SJSA1 (cell line): Measurements from ENCODE around the gene OR2A2. TPM values are rescaled to one million over a fixed set of nuclear protein-coding genes. Genes with fewer than 3 reads are reported as not detected.

Experiments
- DNase-seq, 2 experiments: peaks; one replicate each; pipeline ENCODE4 v3.0.0-alpha.2; 2015 to 2020; ENCODE audit warnings: low spot score in 2 of 2, low read depth in 1 of 2
- H3K27ac ChIP-seq: fragments of 250-450 bp; sonication (Bioruptor Pico); 2 replicates; pipeline ENCODE4 v1.5.1; 2020; ENCODE audit warnings: mild to moderate bottlenecking, moderate library complexity
- H3K27me3 ChIP-seq: fragments of 250-450 bp; sonication (Bioruptor Pico); replicated peaks from 2 replicates; pipeline ENCODE4 v1.5.1; 2020; ENCODE audit warnings: mild to moderate bottlenecking, moderate library complexity
- H3K36me3 ChIP-seq: fragments of 250-450 bp; sonication (Bioruptor Pico); 2 replicates; pipeline ENCODE4 v1.5.1; 2020; ENCODE audit warnings: mild to moderate bottlenecking
- H3K4me1 ChIP-seq: fragments of 250-450 bp; sonication (Bioruptor Pico); replicated peaks from 2 replicates; pipeline ENCODE4 v1.6.1; 2021; ENCODE audit warnings: mild to moderate bottlenecking
- H3K4me3 ChIP-seq: fragments of 250-450 bp; sonication (Bioruptor Pico); 2 replicates; pipeline ENCODE4 v1.5.1; 2020; ENCODE audit warnings: mild to moderate bottlenecking
- H3K9me3 ChIP-seq: fragments of 250-450 bp; sonication (Bioruptor Pico); replicated peaks from 2 replicates; pipeline ENCODE4 v1.5.1; 2020; ENCODE audit warnings: mild to moderate bottlenecking
- total RNA-seq: library from RNA; depleted of rRNA; stranded (reverse); fragments of >200 nt; shearing (Covaris generic); gene quantifications from 2 replicates; pipeline ENCODE4 v1.2.3, GENCODE V29; 2014; rRNA removed

Gene OR2A2, protein sequence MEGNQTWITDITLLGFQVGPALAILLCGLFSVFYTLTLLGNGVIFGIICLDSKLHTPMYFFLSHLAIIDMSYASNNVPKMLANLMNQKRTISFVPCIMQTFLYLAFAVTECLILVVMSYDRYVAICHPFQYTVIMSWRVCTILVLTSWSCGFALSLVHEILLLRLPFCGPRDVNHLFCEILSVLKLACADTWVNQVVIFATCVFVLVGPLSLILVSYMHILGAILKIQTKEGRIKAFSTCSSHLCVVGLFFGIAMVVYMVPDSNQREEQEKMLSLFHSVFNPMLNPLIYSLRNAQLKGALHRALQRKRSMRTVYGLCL
- not detected in 2 replicates for total RNA-seq

DNA sequence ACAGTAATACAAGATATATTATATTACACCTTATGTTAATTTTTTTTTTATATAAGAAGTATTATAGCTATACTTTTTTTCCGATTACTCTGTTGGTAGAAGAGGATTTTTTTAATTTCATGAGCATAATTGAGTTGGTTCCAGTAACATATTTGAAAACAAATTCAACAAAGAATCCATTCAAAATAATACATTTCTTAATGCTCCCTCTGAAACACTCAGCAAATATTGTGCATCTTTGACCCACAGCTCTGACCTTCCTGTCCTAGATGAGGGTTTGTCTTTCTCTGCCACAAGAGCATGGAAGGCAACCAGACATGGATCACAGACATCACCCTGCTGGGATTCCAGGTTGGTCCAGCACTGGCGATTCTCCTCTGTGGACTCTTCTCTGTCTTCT lies at the start of gene OR2A2:
TSS of gene OR2A2 (plus strand) at position 301 of the 400 bp plus-strand sequence. CDS start at position 301, 0 bp downstream.
- Histone ChIP-seq H3K4me1 (no peaks in the 10 kb centered on the region), H3K4me3 (no peak within 1 kb of the TSS), H3K36me3 (no peaks in the 10 kb centered on the region), H3K27ac (no peak within 1 kb of the TSS), H3K27me3 (no peaks in the 10 kb centered on the region; the same call in 1 of the 2 replicates), H3K9me3 (no peaks in the 10 kb centered on the region)
- DNase-seq: no peak

DNA sequence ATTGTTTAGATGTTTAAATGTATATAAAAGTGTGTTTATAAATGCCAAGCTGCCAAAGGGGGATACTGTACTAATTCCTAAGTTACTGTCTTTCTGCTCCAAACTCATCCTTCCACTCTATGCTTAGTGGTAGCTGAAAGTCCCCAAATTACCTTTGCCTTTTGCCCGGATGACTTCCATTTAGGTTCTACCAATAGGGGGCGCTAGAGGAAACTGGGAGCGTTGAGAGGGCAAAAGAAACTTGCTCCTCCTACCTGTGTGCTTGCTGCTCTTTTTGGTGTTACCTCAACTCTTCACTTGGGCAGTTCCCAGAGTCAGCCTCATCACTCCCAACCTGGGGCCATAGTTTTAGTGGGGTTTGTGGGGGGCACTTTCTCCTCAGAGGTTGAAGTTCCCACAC lies 45.7 kb upstream of the OR2A2 start:
- no peak for DNase-seq
- H3K27me3 ChIP-seq: no peaks in the 10 kb centered on the region

DNA sequence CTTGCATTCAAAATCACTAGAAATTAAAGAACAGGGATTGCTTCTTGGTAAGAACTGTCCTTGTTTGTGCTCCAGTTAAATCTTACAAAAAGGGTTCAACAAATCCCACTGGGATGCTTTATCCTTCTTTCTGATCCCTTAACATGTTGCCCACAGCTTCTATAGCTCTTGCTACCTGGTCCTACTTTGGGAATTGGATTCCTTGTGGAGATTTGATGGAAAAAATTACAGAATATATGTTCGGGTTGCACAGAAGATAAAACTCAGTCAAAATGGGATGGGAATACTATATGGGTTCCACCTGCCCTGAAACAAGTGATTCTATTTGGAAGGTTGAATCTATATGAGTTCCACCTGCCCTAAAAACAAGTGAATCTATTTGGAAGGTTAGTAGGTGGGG lies 39.9 kb upstream of the OR2A2 start, which contains the start of gene OR2A25:
TSS of gene OR2A25 (plus strand) at position 301 of the 400 bp plus-strand sequence. CDS start 4,409 bp downstream, outside the sequence.
- Histone ChIP-seq H3K4me3 (no peak within 1 kb of the TSS), H3K9me3 (no peaks in the 10 kb centered on the region)
- no peak for DNase-seq

More for the DNA sequence above, 45.7 kb upstream of the OR2A2 start:
- no peaks in the 10 kb centered on the region for H3K4me1 ChIP-seq
- no peaks in the 10 kb centered on the region for H3K9me3 ChIP-seq
- no peak overlapping the region for H3K4me3 ChIP-seq
- H3K36me3 ChIP-seq: no peaks in the 10 kb centered on the region
- no peak overlapping the region for H3K27ac ChIP-seq

DNA sequence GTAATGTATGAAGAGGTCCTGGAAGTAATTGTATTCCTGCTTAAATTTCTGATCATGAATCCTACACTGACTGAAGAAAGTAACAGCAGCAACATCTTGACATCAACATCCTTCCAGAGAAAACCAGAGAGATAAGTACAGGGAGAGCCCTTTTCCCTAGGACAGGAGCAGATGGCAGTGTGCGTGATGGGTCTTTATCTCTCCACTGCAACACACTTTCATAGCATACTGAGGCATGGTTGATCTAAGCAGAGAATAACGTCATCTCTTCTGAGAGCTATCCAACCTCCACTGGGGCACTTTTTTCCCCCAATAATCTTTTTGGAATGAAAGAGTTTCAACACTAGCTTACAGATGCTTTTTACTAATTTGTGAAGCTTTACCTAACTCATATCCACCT lies 39.4 kb upstream of the OR2A2 start:
- Histone ChIP-seq H3K36me3 (no peaks in the 10 kb centered on the region), H3K27me3 (no peaks in the 10 kb centered on the region), H3K9me3 (no peaks in the 10 kb centered on the region), H3K4me3 (no peak overlapping the region), H3K27ac (no peak overlapping the region), H3K4me1 (no peaks in the 10 kb centered on the region)
- DNase-seq: no peak

More for the DNA sequence above, 39.9 kb upstream of the OR2A2 start, which contains the start of gene OR2A25:
- Histone ChIP-seq H3K27me3 (no peaks in the 10 kb centered on the region), H3K27ac (no peak within 1 kb of the TSS), H3K36me3 (no peaks in the 10 kb centered on the region), H3K4me1 (no peaks in the 10 kb centered on the region)

DNA sequence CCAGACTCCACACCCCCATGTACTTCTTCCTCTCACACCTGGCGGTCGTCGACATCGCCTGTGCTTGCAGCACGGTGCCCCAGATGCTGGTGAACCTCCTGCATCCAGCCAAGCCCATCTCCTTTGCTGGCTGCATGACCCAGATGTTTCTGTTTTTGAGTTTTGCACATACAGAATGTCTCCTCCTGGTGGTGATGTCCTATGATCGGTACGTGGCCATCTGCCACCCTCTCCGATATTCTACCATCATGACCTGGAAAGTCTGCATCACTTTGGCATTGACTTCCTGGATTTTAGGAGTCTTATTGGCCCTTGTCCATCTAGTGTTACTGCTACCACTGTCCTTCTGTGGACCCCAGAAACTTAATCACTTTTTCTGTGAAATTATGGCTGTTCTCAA lies 35.0 kb upstream of the OR2A2 start:
- H3K27me3 ChIP-seq: no peaks in the 10 kb centered on the region
- H3K27ac ChIP-seq: no peak overlapping the region
- no peaks in the 10 kb centered on the region for H3K4me1 ChIP-seq
- no peaks in the 10 kb centered on the region for H3K9me3 ChIP-seq
- H3K4me3 ChIP-seq: no peak overlapping the region
- no peaks in the 10 kb centered on the region for H3K36me3 ChIP-seq
- no peak for DNase-seq

DNA sequence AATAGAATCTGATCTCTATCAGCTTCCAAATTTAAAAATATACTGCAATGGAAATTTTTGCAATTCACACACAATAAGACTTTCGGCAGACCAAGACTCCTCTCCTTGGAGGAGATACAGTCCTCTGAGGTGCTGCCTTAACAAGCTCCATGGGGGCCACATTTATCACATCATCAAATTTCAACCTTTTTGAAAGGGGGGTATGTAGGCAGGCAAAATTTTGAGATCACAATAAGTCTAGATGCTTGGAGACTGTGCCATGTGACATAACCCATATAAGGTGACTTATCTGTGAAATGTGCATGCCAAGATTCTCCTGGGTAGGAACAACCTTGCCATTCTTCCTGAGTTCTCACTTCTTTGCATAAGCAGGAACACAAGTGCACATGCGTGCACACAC lies 23.4 kb upstream of the OR2A2 start, which contains the start of gene OR2A12:
TSS of gene OR2A12 (plus strand) at position 301 of the 400 bp plus-strand sequence. CDS start 8,830 bp downstream, outside the sequence.
- H3K4me3 ChIP-seq: no peak within 1 kb of the TSS
- no peaks in the 10 kb centered on the region for H3K27me3 ChIP-seq
- no peak within 1 kb of the TSS for H3K27ac ChIP-seq
- H3K4me1 ChIP-seq: no peaks in the 10 kb centered on the region
- DNase-seq: no peak
- no peaks in the 10 kb centered on the region for H3K9me3 ChIP-seq
- H3K36me3 ChIP-seq: no peaks in the 10 kb centered on the region

DNA sequence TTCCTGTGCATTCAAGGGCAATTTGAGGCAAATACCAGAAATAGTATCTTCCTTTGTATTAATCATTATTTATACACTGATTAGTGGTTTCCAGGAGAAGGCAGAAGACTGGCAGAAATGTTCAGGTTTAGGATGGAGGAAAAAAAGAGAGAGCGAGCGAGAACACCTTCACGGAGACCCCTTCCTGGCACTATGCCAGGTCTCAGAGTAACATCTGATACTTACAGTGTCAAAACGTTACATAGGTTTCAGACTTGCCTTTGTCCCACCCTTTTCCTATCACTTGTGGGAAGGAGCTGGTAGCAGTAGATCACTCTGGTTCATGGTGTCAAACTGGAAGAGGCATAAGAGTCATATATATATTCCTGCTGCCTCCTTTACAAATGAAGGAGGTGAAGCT lies 22.7 kb upstream of the OR2A2 start:
- DNase-seq: no peak
- no peaks in the 10 kb centered on the region for H3K27me3 ChIP-seq
- no peak overlapping the region for H3K4me3 ChIP-seq
- H3K4me1 ChIP-seq: no peaks in the 10 kb centered on the region
- H3K36me3 ChIP-seq: no peaks in the 10 kb centered on the region
- no peak overlapping the region for H3K27ac ChIP-seq
- H3K9me3 ChIP-seq: no peaks in the 10 kb centered on the region

DNA sequence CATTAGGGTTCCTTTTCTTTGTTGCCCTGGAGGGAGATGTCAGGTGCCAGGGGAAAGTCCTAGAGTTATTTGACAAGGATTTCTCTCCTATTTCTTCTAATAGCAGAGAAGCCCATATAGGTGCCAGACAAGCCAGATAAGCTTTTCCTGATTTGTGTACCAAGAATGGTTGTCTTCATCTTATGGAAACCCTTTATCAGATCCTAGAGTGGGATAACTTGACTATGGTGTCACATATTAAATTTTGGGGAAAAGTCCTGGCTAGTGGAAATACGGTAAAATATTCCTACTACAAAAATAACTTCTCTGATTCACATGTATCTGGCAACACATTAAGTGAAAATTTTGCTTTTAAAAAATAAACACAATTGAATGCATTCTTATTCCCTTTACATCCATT lies 22.2 kb upstream of the OR2A2 start:
- no peaks in the 10 kb centered on the region for H3K27me3 ChIP-seq
- no peaks in the 10 kb centered on the region for H3K4me1 ChIP-seq
- no peak overlapping the region for H3K27ac ChIP-seq
- no peaks in the 10 kb centered on the region for H3K9me3 ChIP-seq
- H3K4me3 ChIP-seq: no peak overlapping the region
- DNase-seq: no peak
- H3K36me3 ChIP-seq: no peaks in the 10 kb centered on the region

DNA sequence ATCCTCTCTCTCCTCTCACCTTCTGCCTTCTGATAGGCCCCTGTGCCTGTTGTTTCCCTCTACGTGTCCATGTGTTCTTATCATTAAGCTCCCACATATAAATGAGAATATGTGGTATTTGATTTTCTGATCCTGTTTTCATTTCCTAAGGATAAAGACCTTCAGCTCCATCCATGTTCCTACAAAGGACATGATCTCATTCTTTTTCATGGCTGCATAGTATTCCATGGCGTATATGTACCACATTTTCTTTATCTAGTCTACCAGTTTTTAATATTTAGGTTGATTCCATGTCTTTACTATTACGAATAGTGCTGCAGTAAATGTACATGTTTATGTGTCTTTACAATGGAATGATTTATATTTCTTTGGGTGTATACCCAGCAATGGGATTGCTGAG lies 18.7 kb upstream of the OR2A2 start:
- no peak for DNase-seq
- no peaks in the 10 kb centered on the region for H3K9me3 ChIP-seq

DNA sequence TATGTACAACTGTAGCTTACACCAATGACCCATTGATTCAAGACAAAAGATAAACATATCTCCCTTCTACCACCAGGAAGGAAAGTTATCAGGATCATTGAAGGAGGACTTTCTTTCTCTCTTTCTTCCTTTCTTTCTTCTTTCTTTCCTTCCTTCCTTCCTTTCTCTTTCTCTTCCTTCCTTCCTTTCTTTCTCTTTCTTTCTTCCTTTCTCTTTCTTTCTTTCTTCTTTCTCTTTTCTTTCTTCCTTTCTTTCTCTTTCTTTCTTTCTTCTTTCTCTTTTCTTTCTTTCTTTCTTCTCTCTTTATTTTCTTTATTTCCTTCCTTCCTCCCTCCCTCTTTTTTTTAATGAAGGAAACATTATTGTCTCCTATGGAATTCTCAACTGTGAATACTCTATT lies 10.6 kb upstream of the OR2A2 start:
- H3K4me3 ChIP-seq: no peak overlapping the region
- no peak overlapping the region for H3K27ac ChIP-seq
- no peaks in the 10 kb centered on the region for H3K9me3 ChIP-seq
- H3K36me3 ChIP-seq: no peaks in the 10 kb centered on the region
- no peak for DNase-seq
- no peaks in the 10 kb centered on the region for H3K4me1 ChIP-seq
- no peaks in the 10 kb centered on the region for H3K27me3 ChIP-seq

More for the DNA sequence above, 18.7 kb upstream of the OR2A2 start:
- Histone ChIP-seq H3K4me3 (no peak overlapping the region), H3K27me3 (no peaks in the 10 kb centered on the region), H3K36me3 (no peaks in the 10 kb centered on the region), H3K27ac (no peak overlapping the region), H3K4me1 (no peaks in the 10 kb centered on the region)

DNA sequence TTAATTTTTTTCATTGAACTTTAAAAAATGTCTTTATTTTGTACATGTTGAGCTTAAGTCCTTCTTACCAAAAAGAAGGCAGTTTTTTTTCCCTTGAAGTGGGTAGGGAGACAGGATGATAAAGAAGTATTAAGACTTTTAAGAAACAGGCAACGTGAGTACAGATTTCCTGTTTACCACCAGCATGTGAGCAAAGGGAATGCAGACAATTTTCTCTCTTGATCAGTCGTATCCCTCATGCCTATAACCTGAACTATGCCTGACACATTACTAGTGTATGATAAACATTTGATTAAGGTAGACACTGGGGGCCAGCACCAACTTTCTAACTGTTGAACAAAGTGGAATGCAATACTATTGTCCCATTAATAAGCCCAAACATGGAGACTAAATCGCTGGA lies 8.8 kb upstream of the OR2A2 start:
- H3K27ac ChIP-seq: no peak overlapping the region

DNA sequence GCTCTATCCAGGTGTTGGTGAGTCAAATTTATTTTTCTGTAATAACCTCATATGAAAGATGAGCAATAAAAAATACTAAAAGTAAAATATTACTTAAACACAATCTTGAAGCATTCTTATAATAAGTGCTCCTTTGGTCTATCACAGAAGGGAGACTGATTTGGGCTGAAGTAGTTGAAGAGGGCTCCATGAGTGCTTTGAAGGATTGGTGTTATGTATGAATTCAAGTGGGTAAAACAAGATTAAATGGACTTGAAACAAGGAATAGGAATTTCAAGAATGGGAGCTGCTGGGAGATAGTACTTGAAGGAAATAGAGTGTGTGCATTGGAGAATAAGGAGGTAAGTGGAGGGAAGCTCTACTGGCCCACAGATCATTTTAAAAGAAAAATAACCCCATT lies 7.3 kb upstream of the OR2A2 start:
- DNase-seq: no peak
- Histone ChIP-seq H3K4me1 (no peaks in the 10 kb centered on the region), H3K9me3 (no peaks in the 10 kb centered on the region), H3K4me3 (no peak overlapping the region), H3K36me3 (no peaks in the 10 kb centered on the region), H3K27me3 (no peaks in the 10 kb centered on the region), H3K27ac (no peak overlapping the region)

More for the DNA sequence above, 8.8 kb upstream of the OR2A2 start:
- no peak for DNase-seq
- Histone ChIP-seq H3K4me3 (no peak overlapping the region), H3K4me1 (no peaks in the 10 kb centered on the region), H3K27me3 (no peaks in the 10 kb centered on the region), H3K36me3 (no peaks in the 10 kb centered on the region), H3K9me3 (no peaks in the 10 kb centered on the region)

DNA sequence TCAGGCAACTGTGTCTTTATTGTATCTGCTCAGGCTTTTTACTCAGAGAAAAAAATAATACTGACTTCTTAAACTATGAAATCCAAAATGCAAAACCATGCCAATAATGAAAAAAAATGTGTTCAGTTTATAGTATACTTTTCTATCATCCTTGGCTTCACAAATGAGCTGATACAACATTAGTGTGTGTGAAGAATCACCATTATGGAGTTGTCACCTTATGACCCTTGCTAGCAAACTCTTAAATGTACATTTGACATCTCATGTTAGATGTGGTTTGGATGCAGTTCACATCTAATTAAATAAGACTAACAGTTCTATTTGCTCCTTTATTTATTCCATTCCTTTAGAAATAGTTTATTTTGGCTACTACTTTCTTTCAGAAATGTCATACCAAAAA lies 4.2 kb upstream of the OR2A2 start:
- H3K4me1 ChIP-seq: no peaks in the 10 kb centered on the region
- DNase-seq: no peak

DNA sequence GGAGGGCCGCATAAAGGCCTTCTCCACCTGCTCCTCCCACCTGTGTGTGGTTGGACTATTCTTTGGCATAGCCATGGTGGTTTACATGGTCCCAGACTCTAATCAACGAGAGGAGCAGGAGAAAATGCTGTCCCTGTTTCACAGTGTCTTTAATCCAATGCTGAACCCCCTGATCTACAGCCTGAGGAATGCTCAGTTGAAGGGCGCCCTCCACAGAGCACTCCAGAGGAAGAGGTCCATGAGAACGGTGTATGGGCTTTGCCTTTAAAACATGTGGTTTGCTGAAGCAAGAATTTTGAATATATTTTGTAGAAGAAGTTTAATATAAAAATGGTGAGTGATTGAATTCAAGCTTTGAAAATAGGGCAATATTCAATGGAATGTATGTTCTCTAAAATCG lies 889 bp downstream of the OR2A2 start:
- Histone ChIP-seq H3K27me3 (no peaks in the 10 kb centered on the region; the same call in 1 of the 2 replicates), H3K27ac (no peak overlapping the region), H3K36me3 (no peaks in the 10 kb centered on the region), H3K9me3 (no peaks in the 10 kb centered on the region), H3K4me3 (no peak overlapping the region), H3K4me1 (no peaks in the 10 kb centered on the region)
- no peak for DNase-seq

More for the DNA sequence above, 4.2 kb upstream of the OR2A2 start:
- Histone ChIP-seq H3K9me3 (no peaks in the 10 kb centered on the region), H3K36me3 (no peaks in the 10 kb centered on the region), H3K27ac (no peak overlapping the region), H3K27me3 (no peaks in the 10 kb centered on the region; the same call in 1 of the 2 replicates), H3K4me3 (no peak overlapping the region)
